Colonic mucosa (tissue), 4 donors: ENCODE measurements around the gene HMGB3. TPM values are rescaled to one million over a fixed set of nuclear protein-coding genes. Genes with fewer than 3 reads are reported as not detected.

ENCODE experiments used
- DNase-seq: peaks from one replicate; pipeline ENCODE4 v3.0.0-alpha.2; 2020
- H3K27ac ChIP-seq: fragments of 200-600 bp; one replicate; pipeline ENCODE4 v1.8.0; 2021
- H3K27me3 ChIP-seq: fragments of 200-600 bp; one replicate; pipeline ENCODE4 v1.8.0; 2021
- H3K36me3 ChIP-seq: fragments of 200-600 bp; one replicate; pipeline ENCODE4 v1.8.0; 2021
- H3K4me1 ChIP-seq: fragments of 200-600 bp; one replicate; pipeline ENCODE4 v1.8.0; 2021; ENCODE audit warnings: mild to moderate bottlenecking
- H3K4me3 ChIP-seq: fragments of 200-600 bp; one replicate; pipeline ENCODE4 v1.8.0; 2021
- H3K9ac ChIP-seq, 2 donors: one replicate each; pipeline ENCODE4 v1.7.0; 2013; ENCODE audit warnings: control low read depth in 2 of 2, low read depth in 2 of 2, low read length in 2 of 2
- H3K9me3 ChIP-seq: fragments of 200-600 bp; one replicate; pipeline ENCODE4 v1.8.0; 2021
- CTCF ChIP-seq: fragments of 200-600 bp; IDR thresholded peaks from one replicate; pipeline ENCODE4 v1.8.0; 2022; ENCODE audit warnings: antibody characterized with exemption, mild to moderate bottlenecking
- intact Hi-C: fragments of 100-400 bp; cut with DNase I; formaldehyde crosslinking; loops from one replicate; pipeline ENCODE4 v1.14.1; 2022
- total RNA-seq, 2 donors: library from RNA; stranded (reverse); fragmentation: NEBNext Ultra II Directional in 1 of 2; extraction: Animal tissue kit (Norgen Biotek cat#: 25700) in 1 of 2; gene quantifications; one replicate each; pipeline ENCODE4 v1.2.1, GENCODE V29; 2021
- donor health status: healthy.
- donor health status: DM: no; HTN: no; CAD: no.
- donor health status: DM: no; HTN: no; CAD: no.

HMGB3 gene
- total RNA-seq, 2 donors from 2014 or later, result 42.0 to 59.0 TPM

- Histone ChIP-seq H3K36me3 (no peaks in the 10 kb centered on the region), H3K4me1 (no peaks in the 10 kb centered on the region), H3K27me3 (no peaks in the 10 kb centered on the region), H3K4me3 (no peak overlapping the region), H3K9ac (no peak overlapping the region), H3K27ac (no peak overlapping the region), H3K9me3 (no peaks in the 10 kb centered on the region)
- DNase-seq, result no peak
- no peak for TF ChIP-seq CTCF
- intact Hi-C loops, result no loop called here
These were observed 16.4 kb upstream of the HMGB3 start for GRCh38 chrX:150966742-150967141.

GRCh38 chrX:150967786-150968185, 15.3 kb upstream of the HMGB3 start:
- H3K9ac ChIP-seq, result no peak overlapping the region
- no peak overlapping the region for H3K4me3 ChIP-seq
- no peaks in the 10 kb centered on the region for H3K27me3 ChIP-seq
- intact Hi-C loops, result no loop called here
- no peak overlapping the region for H3K27ac ChIP-seq
- no peak for TF ChIP-seq CTCF
- H3K36me3 ChIP-seq, result no peaks in the 10 kb centered on the region
- no peaks in the 10 kb centered on the region for H3K4me1 ChIP-seq
- DNase-seq, result peak; percentile 61
- H3K9me3 ChIP-seq, result no peaks in the 10 kb centered on the region

GRCh38 chrX:150968862-150969720, 14.0 kb upstream of the HMGB3 start:
- peak; percentile 24 for DNase-seq
- intact Hi-C loops, result no loop called here
- no peak overlapping the region for H3K9ac ChIP-seq
- no peak for TF ChIP-seq CTCF
- H3K36me3 ChIP-seq, result no peaks in the 10 kb centered on the region
- H3K4me3 ChIP-seq, result no peak overlapping the region
- H3K4me1 ChIP-seq, result no peaks in the 10 kb centered on the region
- H3K27ac ChIP-seq, result peak overlapping the region; percentile 40
- no peaks in the 10 kb centered on the region for H3K27me3 ChIP-seq
- no peaks in the 10 kb centered on the region for H3K9me3 ChIP-seq

GRCh38 chrX:150972450-150972849, 10.7 kb upstream of the HMGB3 start:
- intact Hi-C loops, result no loop called here
- DNase-seq, result no peak
- no peaks in the 10 kb centered on the region for H3K36me3 ChIP-seq

GRCh38 chrX:150975655-150976390, 7.3 kb upstream of the HMGB3 start:
- Histone ChIP-seq H3K27me3 (no peaks in the 10 kb centered on the region), H3K4me3 (no peak overlapping the region), H3K27ac (no peak overlapping the region), H3K4me1 (no peaks in the 10 kb centered on the region), H3K9me3 (no peaks in the 10 kb centered on the region), H3K9ac (no peak overlapping the region), H3K36me3 (no peaks in the 10 kb centered on the region)
- intact Hi-C loops, result no loop called here
- no peak for TF ChIP-seq CTCF
- no peak for DNase-seq

More at GRCh38 chrX:150972450-150972849, 10.7 kb upstream of the HMGB3 start:
- TF ChIP-seq CTCF, result no peak
- Histone ChIP-seq H3K27me3 (no peaks in the 10 kb centered on the region), H3K9me3 (no peaks in the 10 kb centered on the region), H3K9ac (no peak overlapping the region), H3K4me1 (no peaks in the 10 kb centered on the region), H3K4me3 (no peak overlapping the region), H3K27ac (no peak overlapping the region)
